Brain microvascular endothelial cell (primary cell): ENCODE measurements around the gene DNAJC15.
"Not testable (repeated sequence)": the region's sequence is repeated elsewhere in the genome, so short reads cannot be mapped to it uniquely, and the experiment has no call there.

Experiments used
- DNase-seq: peaks from one replicate; pipeline ENCODE4 v3.0.0-alpha.2; 2020
- H3K27ac ChIP-seq: fragments of 250-450 bp; sonication (Bioruptor Pico); 2 replicates; pipeline ENCODE4 v1.5.1; 2020; ENCODE audit warnings: mild to moderate bottlenecking, moderate library complexity
- H3K27me3 ChIP-seq: fragments of 250-450 bp; sonication (Bioruptor Pico); replicated peaks from 2 replicates; pipeline ENCODE4 v1.5.1; 2020; ENCODE audit warnings: mild to moderate bottlenecking
- H3K36me3 ChIP-seq: fragments of 250-450 bp; sonication (Bioruptor Pico); replicated peaks from 2 replicates; pipeline ENCODE4 v1.5.1; 2020; ENCODE audit warnings: mild to moderate bottlenecking
- H3K4me3 ChIP-seq: 2 replicates; pipeline ENCODE4 v1.5.1; 2011; ENCODE audit warnings: low read depth, mild to moderate bottlenecking, control low read depth, low read length, moderate library complexity
- CTCF ChIP-seq: IDR thresholded peaks from 2 replicates; pipeline ENCODE4 v1.5.1; 2011; ENCODE audit warnings: low read depth, mild to moderate bottlenecking, moderate library complexity, low read length, control low read depth, inconsistent platforms; ENCODE audit errors: missing control alignments
- in situ Hi-C: cut with HindIII; loops from 2 replicates; pipeline ENCODE4 v1.10.0; 2017; ENCODE audit warnings: low sequenced_read_pairs, low pct_ligation_motif_present

Gene DNAJC15

GRCh38 chr13:43074824-43075510 is 51.6 kb downstream of the DNAJC15 start:
- no peak for TF ChIP-seq CTCF

GRCh38 chr13:43075511-43075902 is 52.1 kb downstream of the DNAJC15 start:
- DNase-seq, H3K4me3 ChIP-seq, H3K27ac ChIP-seq, H3K36me3 ChIP-seq, in situ Hi-C loops, H3K27me3 ChIP-seq: not testable (repeated sequence)

More at GRCh38 chr13:43074824-43075510, 51.6 kb downstream of the DNAJC15 start:
- no peak for DNase-seq
- no peak overlapping the region for H3K27ac ChIP-seq
- H3K4me3 ChIP-seq, result no peak overlapping the region
- in situ Hi-C loops, result no loop called here
- H3K27me3 ChIP-seq, result no peaks in the 10 kb centered on the region
- H3K36me3 ChIP-seq, result no peaks in the 10 kb centered on the region

DNA sequence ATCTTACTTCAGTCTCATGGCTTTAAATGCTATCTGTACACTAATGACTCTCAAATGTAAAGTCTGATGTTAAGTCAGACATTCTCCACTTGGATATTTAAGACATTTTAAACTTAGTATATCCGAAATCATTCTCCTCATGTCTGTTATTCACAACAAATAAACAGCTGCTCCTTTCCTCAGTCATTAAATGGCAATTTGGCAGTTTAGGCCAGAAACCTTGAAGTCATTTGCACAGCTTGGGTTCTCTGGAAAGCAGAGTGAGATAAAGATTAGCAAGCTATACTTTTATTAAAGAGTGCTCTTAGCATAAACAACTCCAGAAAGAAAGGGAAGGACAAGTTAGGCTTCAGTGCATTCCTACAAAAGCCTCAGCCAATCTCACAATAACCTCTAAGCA is 53.7 kb downstream of the DNAJC15 start:
- no peak for DNase-seq
- Histone ChIP-seq H3K4me3 (no peak overlapping the region), H3K27me3 (no peaks in the 10 kb centered on the region), H3K27ac (no peak overlapping the region), H3K36me3 (peaks cover 4% of the 10 kb centered on the region)
- no peak for TF ChIP-seq CTCF
- in situ Hi-C loops, result no loop called here

DNA sequence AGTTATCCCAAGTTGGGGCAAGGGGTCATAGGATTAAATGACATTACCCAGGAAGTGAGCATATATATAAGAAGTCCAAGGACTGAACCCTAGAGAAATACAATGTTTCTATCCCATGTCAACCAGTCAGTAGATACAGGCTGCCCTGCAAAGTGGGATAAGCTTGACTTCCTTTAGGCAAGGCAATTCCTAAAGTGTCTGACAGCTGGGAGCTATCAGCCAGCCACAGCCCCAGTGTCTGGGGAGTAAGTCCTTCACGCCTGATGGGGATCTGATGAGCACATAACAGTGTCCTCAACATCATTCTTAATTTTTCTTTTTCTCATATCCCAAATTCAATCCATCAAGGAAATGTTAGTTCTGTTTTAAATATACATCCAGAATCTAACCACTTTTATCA is 54.1 kb downstream of the DNAJC15 start:
- Histone ChIP-seq H3K27me3 (no peaks in the 10 kb centered on the region), H3K27ac (no peak overlapping the region), H3K36me3 (peaks cover 4% of the 10 kb centered on the region), H3K4me3 (no peak overlapping the region)
- in situ Hi-C loops, result no loop called here
- no peak for DNase-seq
- TF ChIP-seq CTCF, result no peak

GRCh38 chr13:43077906-43078305 is 54.5 kb downstream of the DNAJC15 start:
- in situ Hi-C loops, result no loop called here

GRCh38 chr13:43078399-43078798 is 55.0 kb downstream of the DNAJC15 start:
- in situ Hi-C loops, result no loop called here
- Histone ChIP-seq H3K27ac (no peak overlapping the region), H3K4me3 (no peak overlapping the region), H3K27me3 (no peaks in the 10 kb centered on the region), H3K36me3 (peaks cover 4% of the 10 kb centered on the region)
- TF ChIP-seq CTCF, result no peak
- no peak for DNase-seq

More at GRCh38 chr13:43077906-43078305, 54.5 kb downstream of the DNAJC15 start:
- no peaks in the 10 kb centered on the region for H3K27me3 ChIP-seq
- no peak for DNase-seq
- TF ChIP-seq CTCF, result no peak
- no peak overlapping the region for H3K27ac ChIP-seq
- H3K4me3 ChIP-seq, result no peak overlapping the region
- H3K36me3 ChIP-seq, result peaks cover 4% of the 10 kb centered on the region
